ENCODE measurements around the gene AKNAD1.
"Not testable (repeated sequence)": the region's sequence is repeated elsewhere in the genome, so short reads cannot be mapped to it uniquely, and the experiment has no call there.

AKNAD1 gene

DNA sequence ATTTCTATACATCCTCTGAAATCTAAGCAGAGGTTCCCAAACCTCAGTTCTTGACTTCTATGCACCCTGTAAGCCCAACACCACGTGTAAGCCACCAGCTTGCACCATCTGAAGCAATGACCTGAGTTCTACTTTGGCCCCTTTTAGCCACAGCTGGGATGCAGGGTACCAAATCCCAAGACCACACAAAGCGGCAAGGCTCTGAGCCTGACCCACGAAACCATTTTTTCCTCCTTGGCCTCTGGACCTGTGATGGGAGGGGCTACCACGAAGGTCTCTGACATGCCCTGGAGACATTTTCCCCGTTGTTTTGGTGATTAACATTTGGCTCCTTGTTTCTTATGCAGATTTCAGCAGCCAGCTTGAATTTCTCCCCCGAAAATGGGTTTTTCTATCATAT lies 71.6 kb downstream of the AKNAD1 start:
- no peak for DNase-seq (ENCODE audit: low read depth in 2 of 2)

DNA sequence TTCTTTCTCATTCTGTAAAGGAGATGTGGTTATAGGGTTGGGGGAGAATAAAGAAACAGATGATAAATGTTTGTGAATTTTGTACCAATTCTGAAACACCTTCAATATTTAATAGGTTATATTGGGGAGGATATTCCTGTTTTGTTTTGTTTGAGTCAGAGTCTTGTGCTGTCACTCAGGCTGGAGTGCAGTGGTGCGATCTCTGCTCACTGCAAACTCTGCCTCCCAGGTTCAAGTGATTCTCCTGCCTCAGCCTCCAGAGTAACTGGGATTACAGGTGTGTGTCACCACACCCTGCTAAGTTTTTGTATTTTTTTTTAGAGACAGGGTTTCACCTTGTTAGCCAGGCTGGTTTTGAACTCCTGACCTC lies 75.3 kb downstream of the AKNAD1 start:
- DNase-seq (ENCODE audit: low read depth in 2 of 2): not testable (repeated sequence)

DNA sequence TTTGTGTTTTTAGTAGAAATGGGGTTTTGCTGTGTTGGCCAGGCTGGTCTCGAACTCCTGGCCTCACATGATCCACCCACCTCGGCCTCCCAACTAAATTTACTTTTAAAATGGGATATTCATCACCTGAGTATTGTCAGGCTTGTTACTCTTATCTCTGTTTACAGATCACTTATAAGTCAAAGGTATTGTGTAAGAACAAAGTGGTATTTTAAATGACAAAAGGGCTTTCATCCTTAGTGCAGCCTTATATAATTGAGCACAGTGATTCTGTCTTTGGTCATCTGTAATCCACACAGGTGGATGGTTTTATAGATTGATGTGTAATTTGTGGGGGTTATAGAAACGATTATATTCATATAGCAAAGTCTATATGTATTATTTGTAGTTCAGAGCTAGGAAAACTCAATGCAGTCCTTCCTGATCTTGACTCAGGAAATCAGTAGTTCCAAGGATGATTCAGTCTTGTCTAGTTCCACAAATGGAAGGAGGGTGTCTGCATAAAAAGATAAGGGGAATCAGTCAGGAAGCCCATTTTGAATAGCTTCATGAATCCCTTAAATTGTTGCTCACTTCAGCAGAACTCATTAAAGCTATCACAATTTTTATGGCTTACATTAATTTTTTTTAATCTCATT lies 75.8 kb downstream of the AKNAD1 start:
- no peak for DNase-seq (ENCODE audit: low read depth in 2 of 2)

DNA sequence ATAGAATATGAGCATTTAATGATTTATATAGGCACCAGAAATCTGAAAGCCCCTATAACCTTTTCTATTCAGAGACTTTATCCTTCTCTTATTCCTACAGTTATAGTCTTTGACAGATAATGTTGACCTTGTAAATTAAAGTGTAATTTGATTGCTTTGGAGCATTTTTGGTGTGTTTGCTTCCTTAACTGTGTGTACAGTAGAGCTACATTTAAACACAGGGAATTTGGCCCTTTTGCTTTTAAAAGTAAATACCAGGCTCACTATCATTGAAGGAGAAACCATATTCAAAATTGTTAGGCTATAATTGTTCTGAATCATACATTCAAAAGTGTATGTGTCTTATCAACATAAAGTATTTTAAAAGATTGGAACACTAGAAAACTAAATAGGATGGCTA lies 77.4 kb downstream of the AKNAD1 start:
- DNase-seq (ENCODE audit: low read depth in 2 of 2): no peak

DNA sequence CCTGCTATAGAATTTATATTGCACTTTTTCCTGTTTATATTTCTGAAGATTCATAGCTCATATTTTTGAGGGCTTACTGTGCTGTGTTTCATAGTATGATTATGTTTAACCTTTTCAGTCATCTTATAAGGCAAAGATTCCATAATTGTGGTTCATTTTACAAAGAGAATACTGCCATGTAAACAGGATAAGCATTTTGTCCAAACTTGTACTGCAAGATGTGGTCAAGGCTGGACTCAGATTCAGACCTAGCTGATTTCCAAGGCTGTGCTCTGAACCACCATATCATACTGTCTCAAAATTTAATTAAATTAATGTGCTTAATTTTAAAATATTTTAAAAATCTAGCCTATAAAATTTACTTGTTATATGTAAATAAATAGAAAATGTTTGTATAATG lies 79.1 kb downstream of the AKNAD1 start:
- DNase-seq (ENCODE audit: low read depth in 2 of 2): no peak

DNA sequence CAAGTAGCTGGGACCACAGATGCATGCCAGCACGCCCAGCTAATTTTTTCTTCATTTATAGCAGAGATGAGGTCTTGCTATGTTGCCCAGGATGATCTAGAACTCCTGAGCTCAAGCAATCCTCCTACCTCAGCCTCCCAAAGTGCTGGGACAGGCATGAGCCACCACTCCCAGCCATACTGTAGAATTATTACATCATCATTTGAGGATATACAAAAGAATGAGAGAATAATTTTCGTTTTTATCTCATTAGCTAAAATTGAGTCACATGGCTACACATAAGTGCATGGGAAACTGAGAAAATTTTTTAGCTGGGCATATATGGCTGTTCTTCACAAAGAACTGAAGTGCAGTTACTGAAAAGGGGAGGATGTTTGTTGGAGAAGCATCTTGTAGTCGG lies 89.2 kb downstream of the AKNAD1 start:
- DNase-seq (ENCODE audit: low read depth in 2 of 2): no peak

DNA sequence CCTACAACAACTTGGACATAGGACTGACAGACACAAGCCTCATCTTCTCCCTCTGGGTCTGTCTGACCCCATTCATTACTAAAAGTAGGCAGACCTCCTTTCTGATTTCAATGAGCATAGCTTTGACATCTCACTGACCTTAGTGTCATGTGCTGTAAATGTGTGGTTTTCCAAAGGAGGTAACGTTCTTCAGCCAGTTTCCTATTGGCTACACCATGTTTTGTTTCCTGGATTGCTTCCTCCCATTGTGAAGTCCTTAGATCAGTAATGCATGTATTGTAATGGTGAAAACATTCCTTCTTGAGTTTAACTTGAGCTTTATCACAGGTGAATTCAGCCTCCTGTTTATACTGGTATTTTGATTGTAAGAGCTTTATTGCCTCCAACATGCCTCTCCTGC lies 89.8 kb downstream of the AKNAD1 start:
- no peak for DNase-seq (ENCODE audit: low read depth in 2 of 2)
